ENCODE measurements around the gene STYK1.

DNA sequence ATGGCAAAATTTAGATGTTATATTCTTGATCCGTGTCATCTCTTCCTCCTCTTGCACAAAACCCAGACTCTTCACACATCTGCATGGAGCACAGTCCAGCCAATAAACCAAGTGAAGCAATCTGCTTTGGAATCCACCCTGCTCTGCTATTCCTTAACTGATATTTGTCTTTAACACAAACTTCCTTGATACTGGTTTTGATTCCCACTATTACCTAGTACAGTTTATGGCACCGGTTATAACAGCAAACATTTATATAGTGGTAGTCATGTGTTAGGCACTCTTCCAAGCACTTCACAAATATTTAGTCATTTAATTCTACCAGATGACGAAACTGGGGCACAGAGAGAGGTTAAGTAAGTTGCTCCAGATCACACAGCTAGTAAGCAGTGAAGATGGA lies 12.5 kb downstream of the STYK1 start:
- TF ChIP-seq EP300 (IDR thresholded peaks at IDR 0.05) (no peak), POLR2A (IDR thresholded peaks at IDR 0.05) (no peak), CTCF (IDR thresholded peaks at IDR 0.05) (no peak)

Measured in stomach (tissue), 4 donors.